ENCODE results near the gene ITGAD.

GRCh38 chr16:31471875-31472708, 79.0 kb downstream of the ITGAD start, which contains the start of gene TGFB1I1:
- TF ChIP-seq CTCF (IDR thresholded peaks at IDR 0.05; ENCODE audit: low read length): no peak
- TF ChIP-seq EZH2 (IDR thresholded peaks at IDR 0.05; ENCODE audit: borderline replicate concordance, low read length): no peak

All from OCI-LY1 (cell line).